GM18868 (cell line): ENCODE results near the gene ESPN.

Experiments used
- ATAC-seq: cut with Tn5 transposase; IDR thresholded peaks from one replicate; pipeline ENCODE4 v1.9.1; 2021; ENCODE audit warnings: mild to moderate bottlenecking, moderate library complexity; ENCODE audit not compliant: unreplicated experiment

ESPN gene

GRCh38 chr1:6463120-6463412 lies 38.5 kb downstream of the ESPN start:
- ATAC-seq = no peak

GRCh38 chr1:6464514-6464836 lies 39.9 kb downstream of the ESPN start:
- no peak for ATAC-seq

- no peak for ATAC-seq
Observed at GRCh38 chr1:6464915-6465314, 40.3 kb downstream of the ESPN start.

GRCh38 chr1:6465461-6466005 lies 41.0 kb downstream of the ESPN start:
- ATAC-seq = no peak

- no peak for ATAC-seq
Observed at GRCh38 chr1:6466023-6466422, 41.4 kb downstream of the ESPN start, which contains the start of gene TNFRSF25. TNFRSF25 (minus strand) TSS chr1:6466173; CDS start chr1:6466107, 66 bp downstream.

GRCh38 chr1:6466751-6467150 lies 42.2 kb downstream of the ESPN start:
- ATAC-seq = no peak

- no peak for ATAC-seq
Observed at GRCh38 chr1:6467224-6467623, 42.6 kb downstream of the ESPN start.

- ATAC-seq = no peak
Observed at GRCh38 chr1:6467744-6468688, 43.4 kb downstream of the ESPN start.

GRCh38 chr1:6468729-6469461 lies 44.3 kb downstream of the ESPN start:
- no peak for ATAC-seq

GRCh38 chr1:6470132-6471085 lies 45.8 kb downstream of the ESPN start:
- ATAC-seq = no peak

- no peak for ATAC-seq
Observed at GRCh38 chr1:6471086-6471969, 46.8 kb downstream of the ESPN start.

- ATAC-seq = no peak
Observed at GRCh38 chr1:6471970-6472368, 47.4 kb downstream of the ESPN start.

GRCh38 chr1:6472391-6472790 lies 47.8 kb downstream of the ESPN start:
- ATAC-seq = no peak

- no peak for ATAC-seq
Observed at GRCh38 chr1:6473156-6473555, 48.6 kb downstream of the ESPN start.

GRCh38 chr1:6473974-6474814 lies 49.6 kb downstream of the ESPN start:
- no peak for ATAC-seq

- ATAC-seq = no peak
Observed at GRCh38 chr1:6474815-6475282, 50.3 kb downstream of the ESPN start.

GRCh38 chr1:6475381-6476133 lies 51.0 kb downstream of the ESPN start:
- ATAC-seq = no peak

GRCh38 chr1:6476483-6476882 lies 51.9 kb downstream of the ESPN start:
- no peak for ATAC-seq
